NCI-H2227 treated with DMSO at 0.1 percent for 48 hours (cell line): ENCODE measurements around the gene RPL29.

ENCODE experiments used
- DNase-seq: peaks from one replicate; lab custom pipeline; 2025; lab: John Stamatoyannopoulos, UW

Gene RPL29

DNA sequence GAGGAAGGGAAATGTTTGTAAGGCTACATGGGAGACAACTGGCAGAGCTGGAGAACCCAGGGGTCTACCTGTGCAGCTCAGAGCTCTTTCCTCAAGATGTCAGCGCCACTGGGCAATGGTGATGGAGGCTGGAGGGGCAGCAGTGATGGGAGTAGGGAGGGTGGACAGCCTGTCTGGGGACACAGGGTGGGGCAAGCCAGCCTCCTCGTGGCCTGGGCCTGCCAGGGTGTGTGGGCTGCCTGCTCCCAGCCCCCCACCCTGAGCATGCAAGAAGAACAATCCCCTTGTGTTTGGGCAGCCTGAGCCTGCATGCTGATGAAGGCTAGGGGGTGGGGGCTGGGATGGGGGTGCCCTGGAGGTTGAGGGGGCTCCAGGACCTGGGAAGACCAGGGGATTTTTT lies 29.7 kb downstream of the RPL29 start:
- no peak for DNase-seq

DNA sequence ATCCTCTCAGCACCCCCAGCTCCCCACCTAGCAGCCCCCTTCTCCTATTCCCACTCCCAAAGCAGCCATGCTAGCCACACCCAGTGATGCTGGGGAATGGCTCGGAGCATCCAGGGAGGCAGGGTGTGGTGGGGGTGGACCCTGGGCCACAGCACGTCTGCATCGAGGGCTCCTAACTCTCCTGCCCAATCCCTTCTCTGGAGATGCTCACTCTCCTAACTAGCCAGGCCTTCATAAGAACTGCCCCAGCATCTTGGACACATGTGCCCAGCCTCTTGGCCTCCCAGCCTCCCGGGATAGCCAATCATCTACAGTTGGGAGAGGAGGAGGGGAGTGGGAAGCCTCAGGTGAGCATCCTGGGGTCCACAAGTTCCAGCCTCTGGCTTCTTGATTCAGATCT lies 31.2 kb downstream of the RPL29 start:
- DNase-seq: no peak

DNA sequence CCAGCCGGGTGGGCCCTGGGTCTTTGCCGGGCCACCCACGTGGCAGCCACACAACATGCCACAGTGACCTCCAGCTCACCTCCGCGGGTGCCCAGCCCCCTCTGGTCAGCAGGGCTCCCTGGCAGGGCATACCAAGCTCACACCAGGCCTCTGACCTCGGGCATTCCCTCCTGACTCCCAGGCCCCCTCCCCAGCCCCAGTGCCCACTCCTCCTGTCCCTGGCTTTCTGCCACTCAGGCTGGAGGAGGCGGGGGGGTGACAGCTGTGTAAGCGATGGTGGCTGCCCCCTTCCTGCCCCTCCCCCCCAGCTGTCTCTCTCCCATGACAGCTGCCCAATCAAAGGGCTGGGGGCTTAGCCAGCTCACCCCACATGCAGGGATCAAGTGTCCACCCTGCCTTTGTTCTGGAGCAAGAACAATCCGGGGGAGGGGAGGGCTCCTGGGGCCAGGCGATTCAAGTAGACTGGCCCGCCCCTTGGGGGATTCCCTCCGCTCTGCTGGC lies 31.7 kb downstream of the RPL29 start:
- no peak for DNase-seq

DNA sequence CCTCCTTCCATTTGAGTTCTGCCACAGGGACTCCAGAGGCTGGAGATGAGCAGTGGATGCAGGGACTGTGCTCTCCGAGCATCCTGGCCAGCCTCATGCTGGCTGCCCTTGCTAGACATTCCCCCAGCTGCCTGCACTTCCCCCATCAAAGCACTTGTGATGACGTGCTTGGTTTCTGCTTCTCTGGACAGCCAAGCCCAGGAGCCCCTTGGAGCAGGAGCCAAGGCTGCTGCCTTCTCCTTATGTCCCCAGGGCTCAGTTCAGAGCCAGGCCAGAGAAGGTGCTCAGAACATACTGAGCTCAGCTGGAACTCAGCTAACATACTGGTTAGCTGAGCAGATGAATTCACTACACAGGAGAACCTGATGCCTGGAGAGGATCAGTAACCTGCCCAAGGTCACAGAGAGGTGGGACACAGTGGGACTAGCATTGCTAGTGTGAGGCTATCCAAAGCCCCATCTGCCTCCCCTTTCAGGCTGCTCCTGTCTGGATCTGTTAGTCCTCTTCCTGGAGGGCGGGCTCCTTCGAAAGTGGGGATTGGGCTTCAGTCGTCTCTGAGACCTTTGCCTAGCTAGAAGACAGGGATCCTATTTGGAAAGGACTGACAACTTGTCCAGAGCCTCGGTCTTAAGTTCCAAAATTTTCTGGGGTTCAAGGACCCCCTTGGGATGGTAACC lies 32.7 kb downstream of the RPL29 start:
- DNase-seq: no peak

DNA sequence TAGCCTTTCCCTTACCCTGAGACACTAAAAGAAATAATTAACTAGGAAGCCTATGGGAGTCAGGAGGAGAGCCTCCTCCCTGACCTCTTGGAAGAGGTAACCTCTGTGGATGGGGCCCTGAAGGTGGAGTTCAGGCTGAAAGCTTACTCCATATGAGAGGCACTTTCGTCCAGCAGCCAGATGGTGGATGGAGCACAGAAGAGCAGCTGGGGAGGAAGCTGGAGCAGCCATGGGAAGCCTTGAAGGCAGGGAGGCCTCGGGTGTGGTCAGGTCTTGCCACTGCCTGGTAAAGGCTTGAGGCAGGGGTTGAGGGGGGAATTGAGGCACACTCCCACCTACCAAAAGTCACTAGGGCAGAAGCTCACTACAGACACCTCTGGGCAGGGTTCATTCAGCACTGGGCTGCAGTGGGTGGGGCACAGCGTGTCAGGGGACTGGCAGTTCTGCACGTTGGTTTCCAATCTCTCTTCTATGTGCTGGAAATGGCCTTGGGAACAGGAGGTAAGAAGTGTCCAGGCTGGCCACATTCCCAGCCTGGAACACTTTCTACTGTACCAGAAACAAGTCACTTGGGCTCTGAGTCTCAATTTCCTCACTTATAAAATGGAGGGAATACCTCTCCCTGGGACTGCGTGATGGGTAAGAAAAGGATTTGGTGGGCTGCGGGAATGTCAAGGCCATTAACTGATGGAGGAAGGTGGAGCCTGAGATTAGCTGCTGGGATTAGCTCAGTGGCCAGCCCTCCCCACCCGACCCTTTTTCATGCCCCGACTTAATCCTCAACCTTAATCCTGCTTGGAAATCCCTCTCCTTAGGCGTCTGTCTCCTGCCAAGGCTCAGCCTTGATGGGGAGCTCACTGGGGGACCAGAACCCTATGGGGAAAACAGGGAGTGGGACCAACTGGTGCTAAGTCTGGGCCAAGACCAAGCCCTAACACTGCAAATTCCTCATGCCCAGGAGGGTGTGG lies 33.8 kb downstream of the RPL29 start:
- no peak for DNase-seq

DNA sequence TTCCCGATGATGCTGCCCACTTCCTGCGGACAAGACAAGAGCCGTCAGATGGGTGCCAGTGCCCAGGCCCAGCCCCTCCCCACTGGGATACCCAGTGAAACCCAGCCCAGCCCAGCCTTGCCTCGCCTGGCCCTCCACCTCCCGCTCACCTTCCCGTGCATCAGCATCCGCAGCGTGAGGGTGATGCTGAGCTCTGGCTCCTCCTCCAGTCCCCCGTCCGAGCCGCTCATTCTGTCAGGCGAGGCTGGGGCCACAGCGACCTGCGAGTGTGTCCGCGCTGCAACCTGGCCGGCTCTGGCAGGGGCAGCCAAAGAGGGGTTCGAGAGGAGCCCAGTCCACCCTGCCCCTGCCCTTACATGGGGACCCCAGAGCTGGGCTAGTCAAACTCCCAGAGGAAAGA lies 34.7 kb downstream of the RPL29 start:
- DNase-seq: no peak

DNA sequence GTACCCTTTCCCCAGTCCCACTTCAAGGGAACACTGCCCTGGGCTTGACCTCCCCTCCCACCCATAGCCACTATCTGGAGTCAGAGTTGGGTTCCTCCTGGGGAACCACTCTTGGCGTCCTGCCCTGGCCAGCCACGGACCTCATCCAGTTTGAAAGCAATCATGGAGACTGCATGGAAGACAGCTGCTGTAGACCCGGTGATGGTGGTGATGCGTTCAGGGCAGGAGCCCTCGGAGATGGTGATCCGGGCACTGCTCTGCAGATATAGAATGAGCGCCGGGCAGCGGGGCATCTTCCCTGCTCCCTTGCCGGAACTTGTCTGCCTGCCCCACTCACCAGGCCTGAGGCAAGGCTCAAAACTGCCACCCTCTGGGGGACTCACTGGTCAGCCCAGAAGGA lies 35.3 kb downstream of the RPL29 start:
- DNase-seq: no peak

DNA sequence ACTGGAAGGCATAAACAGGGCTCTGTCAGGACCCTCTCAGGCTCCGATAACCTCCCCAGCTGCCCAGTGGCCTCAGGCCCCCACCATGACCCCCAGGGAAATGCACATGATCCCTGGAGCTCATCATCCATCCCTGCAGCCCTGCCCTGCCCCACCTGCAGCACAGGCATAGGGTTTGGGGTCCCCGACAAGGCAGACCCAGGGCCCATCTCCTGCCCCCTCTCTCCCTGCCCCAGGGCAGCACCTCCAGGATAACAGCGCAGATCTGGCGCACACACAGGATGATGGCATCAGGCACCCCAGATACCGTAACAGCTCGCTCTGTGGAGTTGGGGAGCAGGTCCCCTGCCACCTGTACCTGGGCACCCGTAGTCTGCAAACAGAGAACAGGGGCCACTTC lies 36.0 kb downstream of the RPL29 start:
- DNase-seq: no peak

DNA sequence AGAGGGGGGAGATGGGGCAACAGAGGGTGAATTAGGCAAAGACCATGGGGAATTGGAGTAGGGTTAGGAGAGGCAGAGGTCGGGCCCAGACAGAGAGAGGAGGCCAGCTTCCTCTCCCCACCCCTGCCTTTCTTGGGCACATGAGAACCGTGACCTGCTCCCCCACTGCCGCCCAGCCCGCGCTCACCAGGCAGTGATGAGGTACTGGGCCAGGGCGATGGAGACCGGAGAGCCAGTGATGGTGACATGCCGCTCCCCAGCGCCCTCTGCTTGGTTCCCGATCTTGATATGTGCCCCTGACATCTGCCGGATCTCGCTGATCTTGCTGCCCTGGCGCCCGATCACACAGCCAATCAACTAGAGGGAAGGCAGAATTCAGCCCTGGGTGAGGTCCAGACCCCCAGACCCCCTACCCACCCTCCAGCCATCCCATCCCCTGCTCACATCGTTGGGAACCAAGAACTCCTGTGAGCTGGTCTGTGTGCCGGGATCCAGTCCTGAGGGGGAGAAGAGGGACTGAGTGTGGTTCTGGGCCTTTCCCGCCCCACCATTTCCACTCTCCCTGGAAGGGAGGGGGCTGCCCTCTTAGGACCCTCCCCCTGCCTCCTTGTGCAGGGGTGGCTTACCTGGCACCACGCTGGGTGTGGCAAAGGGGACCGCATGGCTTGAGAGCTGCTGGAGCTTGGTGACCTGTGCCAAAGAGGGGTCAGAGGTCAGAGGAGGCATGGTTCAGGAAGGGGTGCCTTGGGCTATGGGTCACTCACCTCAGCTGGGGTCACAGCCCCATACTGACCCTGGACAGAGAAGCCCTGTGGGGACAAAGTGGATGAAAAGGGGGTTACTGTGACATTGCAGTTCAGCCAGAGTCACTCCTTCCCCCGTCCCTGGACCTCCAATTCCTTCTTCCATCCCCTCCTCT lies 36.8 kb downstream of the RPL29 start:
- no peak for DNase-seq

DNA sequence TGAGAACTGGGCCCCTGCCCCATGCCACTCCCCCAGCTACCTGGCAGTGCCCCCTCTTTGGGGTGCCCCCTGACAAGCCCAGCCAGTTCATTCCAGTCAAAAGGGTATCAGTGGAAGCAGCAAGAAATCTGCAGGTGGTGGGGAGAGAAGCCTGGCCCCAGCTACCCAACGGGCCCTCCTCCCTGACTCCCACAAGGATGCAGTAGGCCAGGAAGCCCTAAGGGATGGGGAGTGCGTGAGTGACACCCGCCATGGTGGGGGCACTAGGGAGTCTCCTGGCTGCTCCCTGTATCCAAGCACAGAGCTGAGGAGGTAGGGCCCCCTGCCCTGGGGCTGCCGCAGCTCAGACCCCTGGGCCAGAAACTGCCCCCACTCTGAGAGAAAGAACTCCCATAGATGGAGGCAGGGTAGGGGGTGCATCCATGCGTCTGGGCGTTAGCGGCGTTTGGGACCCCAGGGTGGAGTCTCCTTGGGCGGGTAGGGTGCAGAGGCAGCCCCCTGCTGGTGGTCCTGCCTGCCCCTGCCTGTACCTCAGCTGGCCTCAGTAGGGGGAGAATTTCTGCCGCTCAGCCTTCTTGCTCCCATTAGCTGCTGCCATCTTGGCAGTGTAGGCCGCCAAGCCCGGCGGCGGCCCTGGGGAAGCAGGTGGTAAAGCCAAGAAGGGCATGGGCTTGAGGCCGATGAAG lies 38.0 kb downstream of the RPL29 start:
- no peak for DNase-seq

DNA sequence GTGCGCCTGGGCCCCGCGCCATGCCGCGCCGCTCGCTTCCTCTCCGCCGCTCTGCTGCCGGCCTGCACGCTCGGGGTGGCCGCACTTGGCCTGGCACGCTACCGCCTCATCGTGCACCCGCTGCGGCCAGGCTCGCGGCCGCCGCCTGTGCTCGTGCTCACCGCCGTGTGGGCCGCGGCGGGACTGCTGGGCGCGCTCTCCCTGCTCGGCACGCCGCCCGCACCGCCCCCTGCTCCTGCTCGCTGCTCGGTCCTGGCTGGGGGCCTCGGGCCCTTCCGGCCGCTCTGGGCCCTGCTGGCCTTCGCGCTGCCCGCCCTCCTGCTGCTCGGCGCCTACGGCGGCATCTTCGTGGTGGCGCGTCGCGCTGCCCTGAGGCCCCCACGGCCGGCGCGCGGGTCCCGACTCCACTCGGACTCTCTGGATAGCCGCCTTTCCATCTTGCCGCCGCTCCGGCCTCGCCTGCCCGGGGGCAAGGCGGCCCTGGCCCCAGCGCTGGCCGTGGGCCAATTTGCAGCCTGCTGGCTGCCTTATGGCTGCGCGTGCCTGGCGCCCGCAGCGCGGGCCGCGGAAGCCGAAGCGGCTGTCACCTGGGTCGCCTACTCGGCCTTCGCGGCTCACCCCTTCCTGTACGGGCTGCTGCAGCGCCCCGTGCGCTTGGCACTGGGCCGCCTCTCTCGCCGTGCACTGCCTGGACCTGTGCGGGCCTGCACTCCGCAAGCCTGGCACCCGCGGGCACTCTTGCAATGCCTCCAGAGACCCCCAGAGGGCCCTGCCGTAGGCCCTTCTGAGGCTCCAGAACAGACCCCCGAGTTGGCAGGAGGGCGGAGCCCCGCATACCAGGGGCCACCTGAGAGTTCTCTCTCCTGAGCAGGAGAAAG lies 39.6 kb downstream of the RPL29 start:
- no peak for DNase-seq

DNA sequence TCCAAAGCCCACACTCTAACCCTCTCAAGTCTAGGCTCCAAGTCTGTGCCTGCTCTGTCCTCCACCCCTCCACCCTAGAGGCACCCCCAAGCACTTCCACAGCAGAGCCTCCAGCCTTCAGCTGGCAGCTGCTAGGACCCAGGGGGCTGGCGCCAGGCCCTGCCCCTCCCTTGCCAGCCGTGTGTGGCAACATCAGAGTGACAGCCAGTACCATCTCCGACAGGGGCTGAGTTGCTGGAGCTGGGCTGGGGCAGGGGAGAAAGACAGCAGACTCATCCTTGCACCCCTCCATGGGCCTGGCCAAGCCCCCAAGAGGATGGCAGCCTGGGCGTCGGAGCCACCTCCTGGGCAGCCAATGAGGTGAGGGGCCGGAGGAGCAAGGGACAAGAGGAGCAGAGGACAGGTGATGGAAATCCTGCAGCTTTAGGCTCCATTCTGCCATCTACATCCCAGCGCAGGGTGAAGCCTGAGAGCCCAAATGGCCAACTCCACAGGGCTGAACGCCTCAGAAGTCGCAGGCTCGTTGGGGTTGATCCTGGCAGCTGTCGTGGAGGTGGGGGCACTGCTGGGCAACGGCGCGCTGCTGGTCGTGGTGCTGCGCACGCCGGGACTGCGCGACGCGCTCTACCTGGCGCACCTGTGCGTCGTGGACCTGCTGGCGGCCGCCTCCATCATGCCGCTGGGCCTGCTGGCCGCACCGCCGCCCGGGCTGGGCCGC lies 40.4 kb downstream of the RPL29 start, which contains the start of gene GPR62:
GPR62 (plus strand) TSS at position 207 of the 718 bp plus-strand sequence; CDS start at position 479, 272 bp downstream.
- no peak for DNase-seq

DNA sequence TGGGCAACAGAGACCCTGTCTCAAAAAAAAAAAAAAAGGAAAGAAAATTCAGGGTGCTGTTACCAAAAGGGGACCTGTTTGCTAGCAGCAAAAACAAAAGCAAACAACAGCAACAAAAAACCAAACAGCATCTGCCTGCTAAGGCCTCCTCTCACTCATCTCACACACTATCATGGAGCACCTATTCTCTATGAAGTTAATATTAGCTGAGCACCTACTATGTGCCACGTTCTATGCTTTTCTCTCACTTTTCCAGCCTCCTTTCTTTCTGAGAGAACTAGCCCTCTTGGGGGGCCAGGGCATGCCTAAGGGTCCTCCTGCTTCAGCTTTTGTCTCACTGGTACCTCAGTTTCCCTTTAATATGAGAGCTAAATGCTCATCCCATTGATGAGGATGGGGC lies 41.0 kb downstream of the RPL29 start:
- DNase-seq: no peak

DNA sequence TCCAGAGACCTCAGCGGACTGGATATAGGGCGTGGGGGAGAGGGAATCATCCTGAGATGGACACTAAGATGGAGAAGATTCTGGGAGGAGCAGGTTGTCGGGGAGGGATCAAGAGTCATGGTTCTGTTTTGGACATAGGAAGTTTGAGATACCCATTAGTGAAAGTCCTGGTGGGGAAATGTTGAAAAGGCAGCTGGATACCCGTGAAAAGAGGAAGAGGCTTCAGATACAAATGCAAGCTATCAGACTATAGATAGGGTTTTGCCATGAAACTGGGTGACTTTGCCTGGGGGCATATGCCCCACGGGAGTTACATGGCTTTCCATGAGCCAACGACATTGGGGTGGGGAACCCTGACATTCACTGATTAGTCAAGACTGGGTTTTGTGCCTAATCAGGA lies 41.6 kb downstream of the RPL29 start:
- DNase-seq: no peak

DNA sequence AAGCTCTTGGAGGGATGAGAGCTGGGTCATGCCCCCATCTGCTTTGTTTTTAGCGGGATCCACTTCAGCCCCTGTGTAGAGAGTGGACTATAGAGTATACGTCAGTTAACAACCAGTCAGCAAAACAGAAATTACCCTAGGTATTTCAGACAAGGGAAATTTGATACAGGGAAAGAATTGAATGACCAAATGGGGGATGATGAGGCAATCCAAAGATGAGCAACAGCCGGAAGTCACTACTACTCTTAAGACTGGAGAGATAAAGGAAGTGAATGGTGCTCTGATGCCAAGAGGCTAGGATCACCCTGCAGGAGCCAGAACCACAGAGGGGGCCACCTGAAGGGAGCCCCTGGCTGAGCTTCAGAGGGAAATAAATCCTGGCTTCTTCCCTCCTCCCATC lies 42.2 kb downstream of the RPL29 start:
- peak; percentile 76 for DNase-seq

DNA sequence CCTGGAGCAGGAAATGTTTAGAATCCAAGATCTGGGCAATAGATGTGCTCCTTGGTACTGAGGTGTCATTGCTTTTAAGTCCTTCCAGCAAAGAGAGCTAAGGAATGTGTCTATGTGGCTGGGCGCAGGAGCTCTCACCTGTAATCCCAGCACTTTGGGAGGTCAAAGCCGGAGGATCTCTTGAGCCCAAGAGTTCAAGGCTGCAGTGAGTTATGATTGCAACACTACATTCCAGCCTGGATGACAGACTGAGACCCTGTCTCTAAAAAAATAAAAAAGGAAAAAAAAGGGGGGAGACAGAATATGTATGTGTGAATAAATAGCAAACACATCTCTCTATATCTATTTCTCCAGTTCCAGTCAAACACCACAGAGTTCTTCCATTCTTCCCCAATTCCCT lies 44.8 kb downstream of the RPL29 start:
- DNase-seq: no peak

DNA sequence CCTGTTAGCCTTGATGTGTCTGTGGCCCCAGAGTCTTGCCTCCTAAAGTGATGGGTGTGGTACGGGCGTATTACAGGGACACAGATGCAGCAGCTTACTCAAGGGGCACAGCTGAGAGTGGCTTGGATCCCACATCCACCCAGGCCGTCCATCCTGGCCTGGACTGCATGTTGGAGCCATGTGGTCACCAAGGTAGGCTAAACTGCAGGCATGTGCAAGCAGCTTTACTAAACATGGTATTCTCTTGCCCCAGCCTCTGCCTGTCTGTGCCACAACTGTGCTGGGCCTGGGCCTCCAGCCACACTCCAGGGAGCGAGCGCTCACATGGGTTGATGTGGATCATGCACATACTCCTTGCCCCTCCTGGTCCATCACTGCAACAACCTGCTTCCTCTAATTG lies 46.6 kb downstream of the RPL29 start:
- DNase-seq: no peak

DNA sequence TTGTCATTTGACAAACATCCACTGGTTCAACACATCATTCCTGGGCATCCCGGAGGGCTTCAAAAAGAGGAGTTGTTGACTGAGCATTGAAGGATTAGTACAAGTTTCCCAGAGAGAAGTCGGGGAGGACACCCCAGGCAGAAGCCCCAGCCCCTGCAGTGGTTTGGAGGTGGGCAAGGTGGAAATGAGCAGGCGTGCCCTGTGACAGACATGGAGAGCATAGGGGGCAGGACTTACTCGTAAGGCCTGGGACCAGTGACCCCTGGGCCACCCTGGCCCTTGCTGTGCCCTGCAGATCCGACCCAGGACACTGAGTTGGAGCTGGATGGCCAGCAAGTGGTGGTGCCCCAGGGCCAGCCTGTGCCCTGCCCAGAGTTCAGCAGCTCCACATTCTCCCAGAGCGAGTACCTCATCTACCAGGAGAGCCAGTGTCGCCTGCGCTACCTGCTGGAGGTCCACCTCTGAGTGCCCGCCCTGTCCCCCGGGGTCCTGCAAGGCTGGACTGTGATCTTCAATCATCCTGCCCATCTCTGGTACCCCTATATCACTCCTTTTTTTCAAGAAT lies 47.6 kb downstream of the RPL29 start:
- no peak for DNase-seq

DNA sequence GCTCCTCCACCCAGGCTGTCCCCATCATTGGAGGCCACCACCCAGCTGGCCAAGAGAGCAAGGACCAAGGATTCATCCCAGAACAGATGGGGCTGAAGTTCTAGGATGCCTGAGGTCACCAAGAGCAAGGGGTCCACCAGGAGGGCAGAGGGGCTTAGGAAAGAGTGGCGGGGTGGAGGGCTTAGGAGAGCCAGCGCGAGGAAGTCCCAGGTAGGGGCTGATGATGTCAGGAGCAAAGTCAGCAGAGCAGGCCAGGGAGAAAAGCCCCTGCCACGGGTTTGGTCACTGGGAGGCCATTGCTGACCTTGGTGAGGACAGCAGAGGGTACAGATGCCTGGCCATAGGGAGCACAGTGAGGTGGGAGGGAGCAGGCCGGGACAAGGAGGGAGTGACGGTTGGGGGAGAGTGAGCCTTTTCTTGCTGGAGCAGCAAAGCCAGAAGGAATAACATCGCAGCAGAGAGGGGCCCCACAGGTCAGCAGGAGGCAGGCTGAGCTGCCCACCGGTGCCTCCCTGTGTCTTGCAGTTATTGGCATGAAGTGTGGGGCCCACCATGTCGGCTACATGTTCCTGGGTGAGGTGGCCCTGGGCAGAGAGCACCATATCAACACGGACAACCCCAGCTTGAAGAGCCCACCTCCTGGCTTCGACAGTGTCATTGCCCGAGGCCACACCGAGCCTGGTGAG lies 48.3 kb downstream of the RPL29 start:
- no peak for DNase-seq
